HG02981 (cell line): ENCODE measurements around the gene UST.
A peak's percentile ranks its signal among the peaks of the same experiment; 100 is the strongest.
"Not testable (repeated sequence)": the region's sequence is repeated elsewhere in the genome, so short reads cannot be mapped to it uniquely, and the experiment has no call there.

ENCODE experiments used
- ATAC-seq: cut with Tn5 transposase; IDR thresholded peaks from one replicate; pipeline ENCODE4 v1.9.1; 2021; ENCODE audit warnings: mild to moderate bottlenecking, moderate library complexity; ENCODE audit not compliant: unreplicated experiment

UST gene

GRCh38 chr6:148831064-148831463, 84.2 kb downstream of the UST start:
- ATAC-seq = peak; percentile 43

- ATAC-seq = no peak
These were observed 84.7 kb downstream of the UST start for GRCh38 chr6:148831531-148831930.

DNA sequence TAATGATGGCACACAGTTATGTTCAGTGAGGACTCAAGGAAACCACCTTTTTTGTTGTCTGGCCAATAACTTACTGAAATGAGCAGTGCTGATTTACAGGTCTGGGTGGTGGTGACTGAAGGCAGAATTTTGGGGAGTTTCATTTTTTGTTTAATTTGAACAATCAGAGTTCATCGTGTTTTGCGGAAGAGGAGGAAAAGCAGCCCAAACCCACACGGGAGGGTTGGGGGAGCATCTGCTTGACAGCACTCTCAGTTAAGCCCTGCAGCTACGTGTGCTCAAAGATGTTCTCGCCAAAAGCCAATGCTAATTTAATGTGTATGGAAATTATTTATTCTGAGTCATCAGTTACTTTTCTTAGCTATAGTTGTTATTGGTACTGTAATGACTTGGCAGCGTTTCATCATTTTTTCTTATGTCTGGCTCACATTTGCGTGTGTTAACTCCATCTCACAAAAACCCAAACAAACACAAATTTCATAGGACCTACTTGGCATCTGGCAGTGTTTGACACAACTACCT, 89.2 kb downstream of the UST start:
- ATAC-seq = no peak

DNA sequence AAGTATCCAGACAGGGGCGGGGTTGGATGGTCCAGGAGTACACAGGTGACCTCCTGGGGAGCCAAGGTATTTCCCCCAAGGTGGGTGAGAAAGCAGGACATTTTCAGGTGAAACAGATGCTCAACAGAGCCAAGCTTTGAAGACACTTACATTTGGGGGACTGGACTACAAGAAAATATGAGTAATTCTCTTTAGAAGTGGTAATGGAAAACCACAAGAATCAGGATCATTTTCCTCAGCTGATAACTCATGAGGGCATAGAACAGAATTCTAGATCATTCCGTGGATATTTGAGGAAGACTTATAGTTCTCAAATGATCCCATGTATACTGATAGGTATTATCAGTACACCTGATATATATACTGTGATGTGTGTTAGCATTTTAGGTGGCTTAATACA, 89.9 kb downstream of the UST start:
- ATAC-seq = no peak

- no peak for ATAC-seq
These were observed 91.1 kb downstream of the UST start for GRCh38 chr6:148837941-148838340.

DNA sequence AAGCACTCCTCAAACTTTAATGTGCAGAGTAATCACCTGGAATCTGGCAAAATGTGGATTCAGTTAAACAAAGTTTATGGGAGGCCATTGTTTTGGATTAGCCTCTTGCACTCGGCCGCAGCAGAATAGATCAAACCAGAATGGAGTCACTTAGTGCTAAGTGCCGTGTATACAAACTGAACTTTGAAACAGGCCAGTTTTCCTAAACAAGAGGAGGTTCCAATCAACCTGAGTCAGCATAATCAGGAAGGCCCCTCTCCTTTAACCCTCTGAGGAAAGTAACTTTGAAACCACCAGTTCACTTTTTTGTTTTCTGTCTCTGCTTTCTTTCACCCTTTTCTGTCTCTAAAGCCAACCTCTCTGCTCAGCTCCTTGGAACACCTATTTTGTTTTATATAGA, 92.2 kb downstream of the UST start:
- ATAC-seq = no peak

GRCh38 chr6:148840256-148840655, 93.4 kb downstream of the UST start:
- ATAC-seq = no peak

DNA sequence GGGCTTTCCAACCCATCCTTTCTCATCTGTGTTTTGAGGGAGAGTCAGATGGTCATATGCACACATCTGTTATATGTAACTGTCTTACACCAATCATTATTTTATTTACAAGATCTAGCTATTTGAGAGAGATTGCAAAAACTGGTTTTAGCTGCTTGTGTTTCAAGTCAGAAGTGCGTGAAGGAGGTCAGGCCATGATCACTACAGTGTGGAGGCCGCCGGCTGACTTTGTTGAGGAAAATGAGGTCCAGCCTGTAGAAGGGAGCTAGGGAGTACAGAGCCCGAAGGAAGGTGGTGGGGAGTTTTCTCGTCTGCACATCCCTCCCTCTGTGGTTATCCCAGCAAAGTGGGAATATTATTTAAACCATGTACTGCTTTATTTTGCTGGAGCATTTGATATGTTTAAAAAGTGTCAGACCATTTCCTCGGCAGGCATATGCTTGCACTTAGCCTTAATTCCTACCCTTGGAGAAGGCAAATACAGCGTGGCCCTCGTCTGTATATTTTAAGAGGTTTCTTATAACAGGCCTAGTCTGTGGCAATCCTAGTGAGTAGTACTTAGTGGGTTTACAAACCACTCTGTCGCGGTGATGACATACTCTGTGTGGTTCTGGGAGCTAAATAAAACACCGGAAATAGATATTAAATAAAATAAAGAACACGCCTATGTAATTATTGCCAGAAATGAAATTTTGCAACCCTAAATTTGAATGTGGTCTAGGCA, 95.6 kb downstream of the UST start:
- no peak for ATAC-seq

GRCh38 chr6:148845464-148845863, 98.6 kb downstream of the UST start:
- no peak for ATAC-seq

DNA sequence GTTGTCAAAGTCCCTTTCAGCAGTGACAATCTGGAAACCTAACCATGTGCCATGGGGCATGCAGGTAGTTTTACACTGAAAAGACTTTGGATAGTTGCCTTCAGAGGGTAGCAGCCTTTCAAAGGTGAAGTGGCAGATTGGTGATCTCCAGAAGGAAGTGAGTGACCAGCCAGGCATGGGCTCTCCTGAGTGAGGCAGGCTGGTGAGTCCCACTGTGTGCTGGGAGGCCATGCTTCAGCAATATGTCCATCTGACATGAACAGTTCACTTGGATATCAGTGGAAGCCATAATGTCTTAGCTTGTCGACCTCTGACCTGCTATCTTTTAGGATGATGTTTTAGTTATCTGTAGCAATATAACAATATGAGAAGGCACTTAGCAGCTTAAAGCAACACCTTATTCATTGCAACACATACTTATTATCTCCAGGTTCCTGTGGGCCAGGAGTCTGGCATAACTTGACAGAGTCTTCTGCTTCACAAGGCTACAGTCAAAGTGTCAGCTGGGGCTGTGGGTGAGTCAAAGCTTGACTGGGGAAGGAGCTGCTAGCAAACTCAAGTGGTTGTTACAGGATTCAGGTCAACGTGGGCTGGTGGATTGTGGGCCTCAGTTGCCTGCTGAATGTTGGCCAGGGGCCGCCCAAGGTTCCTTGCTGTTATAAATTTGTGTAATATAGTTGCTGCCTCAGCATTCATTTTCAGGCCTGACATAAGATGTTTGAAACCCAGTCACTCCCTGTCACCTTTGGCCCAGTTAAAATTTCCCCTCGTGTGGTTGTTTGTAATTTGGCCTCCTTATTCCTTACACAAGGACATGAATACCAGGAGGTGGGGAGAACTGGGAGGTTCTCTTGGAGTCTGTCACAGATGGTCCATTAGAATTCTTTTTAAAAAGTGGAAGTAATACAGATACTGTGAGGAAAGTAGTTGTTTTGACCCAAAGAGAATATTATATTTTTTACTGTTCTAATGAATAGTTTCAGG, 100.2 kb downstream of the UST start:
- no peak for ATAC-seq

DNA sequence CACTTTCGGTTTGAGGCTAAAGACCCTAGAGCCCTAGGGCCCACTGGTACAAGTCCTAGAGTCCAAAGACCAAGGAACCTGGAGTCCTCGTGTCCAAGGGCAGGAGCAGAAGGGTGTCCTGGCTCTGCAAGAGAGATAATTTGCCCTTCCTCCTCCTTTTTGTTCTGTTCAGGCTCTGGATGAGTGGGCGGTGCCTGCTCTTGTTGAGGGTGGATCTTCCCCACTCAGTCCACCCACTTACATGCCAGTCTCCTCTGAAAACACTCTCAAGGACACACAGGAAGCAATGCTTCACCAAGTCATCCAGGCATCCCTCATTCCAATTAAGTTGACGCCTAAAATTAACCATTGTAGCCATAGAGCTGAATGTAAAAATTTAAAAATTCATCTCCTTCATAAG, 102.1 kb downstream of the UST start:
- ATAC-seq = no peak

DNA sequence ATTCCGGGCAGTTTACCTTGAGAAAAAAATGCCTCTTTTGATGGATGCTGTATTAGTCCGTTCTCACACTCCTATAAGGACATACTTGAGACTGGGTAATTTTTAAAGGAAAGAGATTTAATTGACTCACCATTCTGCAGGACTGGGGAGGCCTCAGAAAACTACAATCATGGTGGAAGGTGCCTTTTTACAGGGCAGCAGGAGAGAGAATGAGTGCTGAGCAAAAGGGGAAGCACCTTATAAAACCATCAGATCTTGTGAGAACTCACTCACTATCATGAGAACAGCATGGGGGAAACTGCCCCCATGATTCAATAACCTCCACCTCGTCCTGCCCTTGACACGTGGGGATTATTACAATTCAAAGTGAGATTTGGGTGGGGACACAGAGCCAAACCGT, 102.6 kb downstream of the UST start:
- ATAC-seq = not testable (repeated sequence)

DNA sequence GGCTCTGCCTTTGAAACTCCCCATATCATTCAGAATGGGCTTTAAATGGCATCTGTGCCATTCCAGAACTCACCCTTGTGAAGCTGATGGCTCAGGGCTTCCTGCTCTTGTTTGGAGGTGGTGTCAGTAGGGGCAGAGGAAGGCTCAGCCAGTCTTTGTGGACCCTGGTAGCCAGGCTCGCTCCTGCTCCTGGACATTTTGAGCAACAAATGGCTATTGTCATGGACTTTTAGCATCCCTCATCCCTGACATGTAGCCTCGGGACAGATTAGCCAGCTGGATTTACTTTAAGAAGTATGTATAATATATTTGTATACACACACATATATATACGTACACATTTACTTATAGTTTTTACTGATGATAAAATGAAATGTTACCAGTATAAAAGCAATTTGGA, 104.1 kb downstream of the UST start:
- no peak for ATAC-seq

DNA sequence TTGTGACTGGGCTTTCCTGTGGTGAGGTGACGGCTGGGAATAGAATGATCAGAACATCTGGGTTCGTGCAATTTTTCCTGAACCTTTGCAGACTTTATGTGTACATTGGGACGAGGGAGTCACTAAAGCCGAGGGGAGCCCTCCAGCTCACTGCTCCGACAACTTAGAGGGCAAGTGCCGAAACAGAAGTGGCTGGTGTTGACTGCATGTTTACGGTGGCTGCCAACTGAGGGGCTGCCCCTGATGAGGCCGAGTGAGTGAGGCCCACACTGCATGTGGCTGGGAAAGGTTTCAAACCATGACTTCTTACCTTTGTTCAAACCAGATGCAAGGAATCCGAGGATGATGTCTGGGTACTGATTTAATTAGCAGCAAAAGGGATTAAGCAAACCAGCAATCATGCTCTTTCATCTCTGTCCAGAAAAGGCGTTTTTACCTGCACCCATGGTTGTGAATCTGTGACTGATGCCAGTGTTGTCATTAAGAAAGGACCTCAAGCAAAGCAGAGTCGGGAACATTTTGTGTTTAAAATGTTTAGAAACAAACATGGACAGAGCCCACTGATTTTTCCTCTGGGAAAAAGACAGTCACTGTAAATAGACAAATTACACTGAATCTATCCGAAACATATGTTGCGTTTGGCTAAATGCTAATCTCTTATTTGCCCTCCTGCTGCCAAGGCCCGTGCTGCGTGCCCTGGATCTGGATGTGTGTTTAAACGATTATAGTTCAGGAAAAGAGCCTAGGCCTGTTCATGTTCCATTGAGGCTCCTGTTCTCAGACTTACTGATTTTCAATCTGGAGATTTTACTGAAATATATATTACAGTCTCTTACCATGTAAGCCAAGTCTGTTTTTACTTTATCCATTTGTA, 105.1 kb downstream of the UST start:
- no peak for ATAC-seq

DNA sequence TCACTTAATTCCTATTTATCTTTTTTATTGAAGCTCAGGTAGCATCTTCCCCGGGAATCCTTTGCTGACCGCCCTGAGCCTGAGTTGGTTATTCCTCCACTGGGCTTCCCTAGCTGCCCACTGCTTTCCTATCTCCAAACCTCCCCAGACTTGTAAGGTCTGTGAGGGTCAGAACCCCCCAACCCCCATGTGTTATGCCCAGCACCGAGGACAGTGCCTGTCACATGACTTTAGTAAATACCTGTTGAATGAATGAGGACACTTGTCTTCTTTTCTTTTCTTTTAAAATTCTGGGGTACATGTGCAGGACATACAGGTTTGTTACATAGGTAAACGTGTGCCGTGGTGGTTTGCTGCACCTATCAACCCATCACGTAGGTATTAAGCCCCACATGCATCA, 105.9 kb downstream of the UST start:
- no peak for ATAC-seq

DNA sequence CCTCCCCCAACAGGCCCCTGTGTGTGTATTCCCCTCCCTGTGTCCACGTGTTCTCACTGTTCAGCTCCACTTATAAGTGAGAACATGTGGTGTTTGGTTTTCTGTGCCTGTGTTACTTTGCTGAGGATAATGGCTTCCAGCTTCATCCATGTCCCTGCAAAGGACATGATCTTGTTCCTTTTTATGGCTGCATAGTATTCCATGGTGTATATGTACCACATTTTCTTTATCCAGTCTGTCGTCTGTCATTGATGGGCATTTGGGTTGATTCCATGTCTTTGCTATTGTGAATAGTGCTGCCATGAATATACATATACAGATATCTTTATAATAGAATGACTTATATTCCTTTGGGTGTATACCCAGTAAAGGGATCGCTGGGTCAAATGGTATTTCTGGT, 106.3 kb downstream of the UST start:
- not testable (repeated sequence) for ATAC-seq

GRCh38 chr6:148854096-148854495, 107.3 kb downstream of the UST start:
- no peak for ATAC-seq

DNA sequence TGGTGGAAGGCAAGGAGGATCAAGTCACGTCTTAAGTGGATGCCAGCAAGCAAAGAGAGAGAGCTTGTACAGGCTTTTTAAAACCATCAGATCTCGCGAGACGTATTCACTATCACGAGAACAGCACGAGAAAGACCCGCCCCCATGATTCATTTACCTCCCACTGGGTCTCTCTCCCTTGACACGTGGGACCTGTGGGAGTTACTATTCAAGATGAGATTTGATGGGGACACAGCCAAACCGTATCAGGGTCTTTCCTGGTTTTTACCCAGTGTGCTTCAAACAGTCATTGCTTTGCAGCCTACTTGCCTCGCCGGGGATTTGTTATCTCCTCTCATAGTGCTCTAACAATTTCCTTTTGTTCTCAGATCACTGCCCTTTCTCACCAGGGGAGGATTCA, 108.2 kb downstream of the UST start:
- no peak for ATAC-seq

GRCh38 chr6:148855744-148856143, 108.9 kb downstream of the UST start:
- ATAC-seq = no peak

- ATAC-seq = no peak
These were observed 111.1 kb downstream of the UST start for GRCh38 chr6:148857798-148858390.
